Endodermal cell (in vitro differentiated cells): ENCODE data around the gene SLC25A40. TPM values are rescaled to one million over a fixed set of nuclear protein-coding genes. Genes with fewer than 3 reads are reported as not detected.
"Not testable (repeated sequence)": the region's sequence is repeated elsewhere in the genome, so short reads cannot be mapped to it uniquely, and the experiment has no call there.

ENCODE experiments used
- DNase-seq: peaks from one replicate; pipeline ENCODE4 v3.0.0-alpha.2; 2017
- H3K27ac ChIP-seq: 2 replicates; pipeline ENCODE4 v1.5.1; 2013; ENCODE audit warnings: mild to moderate bottlenecking, low read depth, low read length, moderate library complexity
- H3K27me3 ChIP-seq: 2 replicates; pipeline ENCODE4 v1.6.1; 2013; ENCODE audit warnings: mild to moderate bottlenecking, low read length, moderate library complexity; ENCODE audit not compliant: insufficient read depth, control insufficient read depth, poor library complexity, severe bottlenecking
- H3K36me3 ChIP-seq: 2 replicates; pipeline ENCODE4 v1.7.0; 2013; ENCODE audit warnings: mild to moderate bottlenecking, low read length, moderate library complexity; ENCODE audit not compliant: control insufficient read depth, insufficient read depth
- H3K4me1 ChIP-seq: one replicate; pipeline ENCODE4 v1.7.0; 2013; ENCODE audit warnings: low read length; ENCODE audit not compliant: control insufficient read depth, insufficient read depth
- H3K4me3 ChIP-seq: 2 replicates; pipeline ENCODE4 v1.5.1; 2013; ENCODE audit warnings: mild to moderate bottlenecking, low read length, moderate library complexity
- H3K9ac ChIP-seq: 2 replicates; pipeline ENCODE4 v1.6.1; 2013; ENCODE audit warnings: mild to moderate bottlenecking, low read length, moderate library complexity; ENCODE audit not compliant: poor library complexity, severe bottlenecking; ENCODE audit errors: extremely low read depth
- H3K9me3 ChIP-seq: 2 replicates; pipeline ENCODE4 v1.6.1; 2013; ENCODE audit warnings: mild to moderate bottlenecking, low read length, moderate library complexity; ENCODE audit not compliant: control insufficient read depth
- H3K27ac Mint-ChIP-seq: 2 replicates; pipeline ENCODE4 v1.8.0; 2020; ENCODE audit warnings: mixed read lengths
- H3K27me3 Mint-ChIP-seq: 2 replicates; pipeline ENCODE4 v1.8.0; 2021; ENCODE audit warnings: mild to moderate bottlenecking, mixed read lengths; ENCODE audit not compliant: insufficient read depth
- H3K36me3 Mint-ChIP-seq: 2 replicates; pipeline ENCODE4 v1.8.0; 2020; ENCODE audit warnings: low read depth, mixed read lengths
- H3K4me1 Mint-ChIP-seq: 2 replicates; pipeline ENCODE4 v1.8.0; 2020; ENCODE audit warnings: mixed read lengths
- H3K4me3 Mint-ChIP-seq: 2 replicates; pipeline ENCODE4 v1.8.0; 2020; ENCODE audit warnings: mild to moderate bottlenecking, moderate library complexity, mixed read lengths
- H3K9me3 Mint-ChIP-seq: 2 replicates; pipeline ENCODE4 v1.8.0; 2020; ENCODE audit warnings: mild to moderate bottlenecking, mixed read lengths
- CTCF ChIP-seq: fragments of 200-600 bp; sonication (generic); conservative IDR thresholded peaks from 2 replicates; pipeline ENCODE4 v1.5.0; 2021; ENCODE audit warnings: antibody characterized with exemption, mild to moderate bottlenecking
- WGBS, 2 experiments: methylation state at CpG; one replicate each; pipeline versions ENCODE4 v1.1.5 to v1.1.7; 2013; ENCODE audit warnings: missing lambda C conversion rate in 2 of 2, mixed read lengths in 1 of 2; ENCODE audit not compliant: insufficient coverage in 1 of 2, insufficient read length in 1 of 2; 5-methylcytosine and 5-hydroxymethylcytosine counted together
- total RNA-seq, 2 donors: library from RNA; stranded (reverse); fragmentation: NEBNext Ultra II Directional in 1 of 2; extraction: Animal tissue kit (Norgen Biotek cat#: 25700) in 1 of 2; gene quantifications; 2 replicates in 1 of 2; 3 replicates in 1 of 2; pipeline ENCODE4 v1.2.1, GENCODE V29; 2021

The SLC25A40 gene
- total RNA-seq, 2 donors from 2014 or later = 20.9 to 32.6 TPM

- peaks cover 10% of the 10 kb centered on the region for H3K9me3 ChIP-seq
- H3K4me1 ChIP-seq = no peaks in the 10 kb centered on the region
- no peaks in the 10 kb centered on the region for H3K27me3 Mint-ChIP-seq
- no peaks in the 10 kb centered on the region for H3K4me1 Mint-ChIP-seq
- no peak overlapping the region for H3K4me3 ChIP-seq
- no peak for TF ChIP-seq CTCF
- no peak overlapping the region for H3K27ac ChIP-seq
- no peak for DNase-seq
- H3K27me3 ChIP-seq = no peaks in the 10 kb centered on the region
- 100% methylated on average over 1 of the region's 1 CpG; no CpG with 5 or more reads in 1 of the 2 experiments for WGBS, 2 experiments
- H3K4me3 Mint-ChIP-seq = no peak overlapping the region
- no peak overlapping the region for H3K9ac ChIP-seq
- peaks cover 3% of the 10 kb centered on the region for H3K36me3 Mint-ChIP-seq
- no peaks in the 10 kb centered on the region for H3K36me3 ChIP-seq
- H3K9me3 Mint-ChIP-seq = peaks cover 9% of the 10 kb centered on the region
- no peak overlapping the region for H3K27ac Mint-ChIP-seq
These were observed 45.1 kb downstream of the SLC25A40 start for GRCh38 chr7:87831097-87831496.

- not testable (repeated sequence) for H3K27me3 ChIP-seq, H3K9ac ChIP-seq, H3K36me3 ChIP-seq, H3K4me1 Mint-ChIP-seq, H3K4me3 ChIP-seq, H3K27ac Mint-ChIP-seq, H3K27ac ChIP-seq, H3K27me3 Mint-ChIP-seq, H3K4me3 Mint-ChIP-seq, H3K4me1 ChIP-seq, DNase-seq, H3K36me3 Mint-ChIP-seq
- H3K9me3 ChIP-seq = peaks cover 22% of the 10 kb centered on the region
- 83 to 88% methylated on average over 1 of the region's 1 CpG for WGBS, 2 experiments
- peaks cover 34% of the 10 kb centered on the region for H3K9me3 Mint-ChIP-seq
These were observed 47.8 kb downstream of the SLC25A40 start for GRCh38 chr7:87828383-87828782.

- H3K4me3 Mint-ChIP-seq, H3K27me3 Mint-ChIP-seq, DNase-seq, H3K4me3 ChIP-seq, H3K27ac Mint-ChIP-seq, H3K36me3 Mint-ChIP-seq, H3K4me1 ChIP-seq, H3K27ac ChIP-seq, H3K9ac ChIP-seq, H3K36me3 ChIP-seq, H3K27me3 ChIP-seq, H3K4me1 Mint-ChIP-seq: not testable (repeated sequence)
- peaks cover 22% of the 10 kb centered on the region for H3K9me3 ChIP-seq
- H3K9me3 Mint-ChIP-seq = peaks cover 44% of the 10 kb centered on the region
- 82 to 97% methylated on average over 2 of the region's 2 CpGs for WGBS, 2 experiments
These were observed 50.8 kb downstream of the SLC25A40 start for GRCh38 chr7:87825369-87825768.

- DNase-seq, H3K4me3 Mint-ChIP-seq, H3K4me1 ChIP-seq, H3K27ac Mint-ChIP-seq, H3K36me3 Mint-ChIP-seq, H3K27ac ChIP-seq, H3K27me3 ChIP-seq, H3K9ac ChIP-seq, H3K36me3 ChIP-seq, H3K27me3 Mint-ChIP-seq, H3K4me3 ChIP-seq: not testable (repeated sequence)
- peaks cover 10% of the 10 kb centered on the region for H3K4me1 Mint-ChIP-seq
- WGBS, 2 experiments = 100% methylated on average over 2 of the region's 4 CpGs; no CpG with 5 or more reads in 1 of the 2 experiments
- H3K9me3 ChIP-seq = peaks cover 15% of the 10 kb centered on the region
- peaks cover 41% of the 10 kb centered on the region for H3K9me3 Mint-ChIP-seq
These were observed 54.1 kb downstream of the SLC25A40 start for GRCh38 chr7:87822056-87822455.
